GM23338 (cell line): ENCODE data around the gene MRPS15. TPM values are rescaled to one million over a fixed set of nuclear protein-coding genes. Genes with fewer than 3 reads are reported as not detected.

ENCODE experiments used
- ATAC-seq: fragments of 200-7000 bp; cut with Tn5 transposase; 3 replicates; pipeline ENCODE4 v1.9.1; 2020
- DNase-seq: peaks from one replicate; pipeline ENCODE4 v3.0.0-alpha.2; 2015; ENCODE audit warnings: low spot score
- H2AFZ ChIP-seq: fragments of 200-600 bp; sonication (generic); 2 replicates; pipeline ENCODE4 v1.8.0; 2016; ENCODE audit warnings: antibody characterized with exemption, mild to moderate bottlenecking, moderate library complexity
- H3F3A ChIP-seq: fragments of 200-600 bp; sonication (generic); replicated peaks from 2 replicates; pipeline ENCODE4 v1.8.0; 2017; ENCODE audit warnings: antibody characterized with exemption, mixed run types, low read depth
- H3K27ac ChIP-seq: fragments of 200-600 bp; sonication (generic); 2 replicates; pipeline ENCODE4 v1.6.1; 2016; ENCODE audit warnings: low read depth
- H3K27me3 ChIP-seq: fragments of 200-600 bp; sonication (generic); 2 replicates; pipeline ENCODE4 v1.8.0; 2016; ENCODE audit warnings: mild to moderate bottlenecking, mixed run types, moderate library complexity; ENCODE audit not compliant: insufficient read depth
- H3K36me3 ChIP-seq: fragments of 200-600 bp; sonication (generic); 2 replicates; pipeline ENCODE4 v1.8.0; 2016; ENCODE audit warnings: mild to moderate bottlenecking; ENCODE audit not compliant: insufficient read depth
- H3K4me1 ChIP-seq: fragments of 200-600 bp; sonication (generic); 2 replicates; pipeline ENCODE4 v1.8.0; 2016; ENCODE audit warnings: mild to moderate bottlenecking, moderate library complexity; ENCODE audit not compliant: insufficient read depth
- H3K4me2 ChIP-seq: fragments of 200-600 bp; sonication (generic); 2 replicates; pipeline ENCODE4 v1.7.1; 2017; ENCODE audit warnings: mixed run types
- H3K4me3 ChIP-seq: fragments of 200-600 bp; sonication (generic); 2 replicates; pipeline ENCODE4 v1.6.1; 2016; ENCODE audit warnings: mixed run types
- H3K79me2 ChIP-seq: fragments of 200-600 bp; sonication (generic); replicated peaks from 2 replicates; pipeline ENCODE4 v1.8.0; 2017; ENCODE audit warnings: mild to moderate bottlenecking; ENCODE audit not compliant: insufficient read depth
- H3K9me2 ChIP-seq: fragments of 200-600 bp; sonication (generic); 2 replicates; pipeline ENCODE4 v1.8.0; 2017; ENCODE audit not compliant: insufficient read depth
- H4K20me1 ChIP-seq: fragments of 200-600 bp; sonication (generic); replicated peaks from 2 replicates; pipeline ENCODE4 v1.8.0; 2017; ENCODE audit warnings: mild to moderate bottlenecking; ENCODE audit not compliant: insufficient read depth
- H3K27ac Mint-ChIP-seq: 2 replicates; pipeline ENCODE4 v1.8.0; 2020; ENCODE audit warnings: inconsistent platforms, mild to moderate bottlenecking, moderate library complexity, mixed read lengths
- H3K27me3 Mint-ChIP-seq: 3 replicates; pipeline ENCODE4 v1.8.0; 2022; ENCODE audit warnings: low read depth, mild to moderate bottlenecking, moderate library complexity, mixed read lengths, inconsistent platforms; ENCODE audit not compliant: insufficient read depth, poor library complexity
- H3K36me3 Mint-ChIP-seq: 3 replicates; pipeline ENCODE4 v1.8.0; 2021; ENCODE audit warnings: low read depth, mild to moderate bottlenecking, inconsistent platforms, moderate library complexity, mixed read lengths
- H3K4me1 Mint-ChIP-seq: 3 replicates; pipeline ENCODE4 v1.8.0; 2020; ENCODE audit warnings: mild to moderate bottlenecking, inconsistent platforms, mixed read lengths
- H3K4me3 Mint-ChIP-seq: 3 replicates; pipeline ENCODE4 v1.8.0; 2021; ENCODE audit warnings: moderate library complexity, mild to moderate bottlenecking, inconsistent platforms, mixed read lengths
- H3K9me3 Mint-ChIP-seq: 3 replicates; pipeline ENCODE4 v1.8.0; 2020; ENCODE audit warnings: moderate library complexity, mild to moderate bottlenecking, inconsistent platforms, mixed read lengths
- CTCF ChIP-seq, 2 experiments: fragments of 200-600 bp in 1 of 2; sonication (generic) in 1 of 2; conservative IDR thresholded peaks; 2 replicates each; pipeline versions ENCODE4 v1.5.1 to v1.6.1; 2016 to 2017; ENCODE audit warnings: antibody characterized with exemption in 2 of 2, low read depth in 2 of 2, mild to moderate bottlenecking in 2 of 2, moderate library complexity in 1 of 2
- ETS1 ChIP-seq: IDR thresholded peaks from 2 replicates; pipeline ENCODE4 v1.6.1; 2016; ENCODE audit warnings: antibody characterized with exemption
- EZH2 ChIP-seq: fragments of 200-600 bp; sonication (generic); IDR thresholded peaks from one replicate; pipeline ENCODE4 v1.8.0; 2017; ENCODE audit warnings: antibody characterized with exemption, mild to moderate bottlenecking, low read depth; ENCODE audit not compliant: unreplicated experiment
- JUNB ChIP-seq: IDR thresholded peaks from one replicate; pipeline ENCODE4 v1.6.1; 2016; ENCODE audit warnings: antibody characterized with exemption; ENCODE audit not compliant: unreplicated experiment
- NANOG ChIP-seq: IDR thresholded peaks from 2 replicates; pipeline ENCODE4 v1.6.1; 2016; ENCODE audit warnings: antibody characterized with exemption, borderline replicate concordance
- POLR2AphosphoS5 ChIP-seq: IDR thresholded peaks from 2 replicates; pipeline ENCODE4 v1.6.1; 2016; ENCODE audit warnings: antibody characterized with exemption, low read depth
- STAT1 ChIP-seq: IDR thresholded peaks from one replicate; pipeline ENCODE4 v1.6.1; 2016; ENCODE audit warnings: antibody characterized with exemption; ENCODE audit not compliant: unreplicated experiment
- polyA plus RNA-seq: library from polyadenylated mRNA; unstranded; fragments of >200 nt; fragmentation: Nextera tagmentation; extraction: Ambion mirVana; gene quantifications from 2 replicates; pipeline ENCODE4 v1.2.1, GENCODE V29; 2016
- total RNA-seq: library from RNA; depleted of rRNA; stranded (reverse); fragments of >200 nt; shearing (Covaris generic); gene quantifications from 2 replicates; pipeline ENCODE4 v1.2.3, GENCODE V29; 2014
- TF ChIP-seq, protein P1 (sequence below): IDR thresholded peaks from one replicate; pipeline ENCODE4 v1.6.1; 2018; ENCODE audit warnings: antibody characterized with exemption; ENCODE audit not compliant: unreplicated experiment

Gene MRPS15
- total and polyA plus RNA-seq, 2 experiments from 2014 or later: 105 to 311 TPM

DNA sequence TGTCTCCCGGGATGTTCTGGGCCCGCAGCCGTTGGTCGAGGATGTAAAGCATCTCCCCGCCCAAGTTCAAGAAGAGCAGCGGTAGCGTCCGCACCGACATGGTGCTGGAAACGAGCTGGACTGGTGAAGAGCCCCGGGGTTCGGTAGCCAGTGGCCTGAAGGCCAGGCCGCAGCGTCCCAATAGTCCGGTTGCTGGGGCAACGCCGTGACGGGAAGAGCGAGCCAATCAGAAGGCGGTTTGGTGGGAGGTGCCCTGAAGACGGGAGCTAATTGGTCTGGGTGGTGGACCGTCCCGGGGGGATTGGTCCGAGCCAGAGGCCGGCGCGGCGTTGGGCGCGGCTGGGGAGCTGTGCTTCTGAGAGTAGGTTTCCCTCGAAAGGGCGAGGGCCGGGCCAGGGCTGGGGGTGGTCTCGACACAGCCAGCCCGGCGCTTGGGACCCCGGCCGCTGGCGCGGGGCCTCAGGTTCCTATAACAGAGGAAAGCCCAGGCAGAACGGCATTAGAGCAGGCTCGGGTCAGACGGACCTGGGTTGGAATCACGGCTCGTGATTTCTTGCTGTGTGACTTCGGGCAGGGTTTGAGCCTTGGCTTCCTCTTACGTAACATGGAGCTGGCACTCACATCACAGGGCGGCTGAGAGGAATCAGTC is 13.8 kb downstream of the MRPS15 start, which contains the start of gene OSCP1:
TSS of gene OSCP1 (minus strand) at position 182 of the 649 bp plus-strand sequence. CDS start at position 100, 82 bp downstream.
- DNase-seq: peak; percentile 97
- Mint-ChIP-seq H3K9me3 (no peaks in the 10 kb centered on the region), H3K4me3 (peak within 1 kb of the TSS; percentile 81), H3K27ac (peak within 1 kb of the TSS; percentile 63), H3K27me3 (peaks cover 11% of the 10 kb centered on the region), H3K4me1 (peaks cover 17% of the 10 kb centered on the region), H3K36me3 (peaks cover 10% of the 10 kb centered on the region)
- Histone ChIP-seq H3K27ac (peak within 1 kb of the TSS; percentile 80), H3K27me3 (no peaks in the 10 kb centered on the region), H3F3A (no peaks in the 10 kb centered on the region), H4K20me1 (no peaks in the 10 kb centered on the region; the same call in 1 of the 2 replicates), H3K36me3 (peaks cover 4% of the 10 kb centered on the region; the same call in 1 of the 2 replicates), H3K79me2 (no peaks in the 10 kb centered on the region), H3K9me2 (no peaks in the 10 kb centered on the region), H3K4me1 (no peaks in the 10 kb centered on the region; the same call in 1 of the 2 replicates), H3K4me3 (peak within 1 kb of the TSS; percentile 58), H3K4me2 (peak within 1 kb of the TSS; percentile 85), H2AFZ (peak within 1 kb of the TSS; percentile 96)
- peak; percentile 80 for TF ChIP-seq POLR2AphosphoS5
- TF ChIP-seq NANOG: no peak
- ATAC-seq: peak; percentile 97

DNA sequence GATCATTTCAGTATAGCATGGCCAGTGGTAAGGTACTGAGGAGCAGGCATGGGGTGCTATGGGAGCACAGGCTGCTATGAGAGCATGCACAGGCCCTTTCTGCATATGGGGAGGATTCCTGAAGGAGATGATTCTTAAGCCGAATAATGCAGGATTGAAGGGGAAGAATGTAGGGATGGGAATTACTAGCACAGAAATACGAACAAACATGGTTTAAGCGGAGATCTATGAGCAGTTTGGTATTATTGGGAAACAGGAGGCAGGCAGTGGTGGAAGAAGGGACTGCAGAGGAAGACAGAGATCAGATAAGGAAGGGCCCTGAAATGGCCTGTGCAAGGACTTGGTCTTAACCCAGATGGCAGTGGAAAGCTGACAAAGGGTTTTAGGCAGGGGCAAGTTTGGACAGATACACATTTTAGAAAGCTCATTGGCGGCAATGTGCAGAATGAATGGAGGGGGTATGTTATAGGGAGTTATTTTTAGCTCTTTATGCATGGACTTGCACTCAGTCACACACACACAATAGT is 15.6 kb downstream of the MRPS15 start:
- no peak overlapping the region for H3K27ac Mint-ChIP-seq
- H2AFZ ChIP-seq: no peak overlapping the region
- no peaks in the 10 kb centered on the region for H3K79me2 ChIP-seq
- no peaks in the 10 kb centered on the region for H4K20me1 ChIP-seq
- no peak for DNase-seq
- H3K9me3 Mint-ChIP-seq: no peaks in the 10 kb centered on the region
- no peaks in the 10 kb centered on the region for H3F3A ChIP-seq
- peaks cover 17% of the 10 kb centered on the region for H3K4me1 Mint-ChIP-seq
- ATAC-seq: no peak
- H3K4me1 ChIP-seq: no peaks in the 10 kb centered on the region; the same call in 1 of the 2 replicates
- H3K36me3 Mint-ChIP-seq: no peaks in the 10 kb centered on the region; the same call in 2 of the 3 replicates
- H3K27me3 ChIP-seq: no peaks in the 10 kb centered on the region
- H3K27ac ChIP-seq: no peak overlapping the region
- no peaks in the 10 kb centered on the region for H3K36me3 ChIP-seq
- no peak overlapping the region for H3K4me3 Mint-ChIP-seq
- peaks cover 11% of the 10 kb centered on the region for H3K27me3 Mint-ChIP-seq
- no peak overlapping the region for H3K4me3 ChIP-seq
- H3K9me2 ChIP-seq: no peaks in the 10 kb centered on the region
- H3K4me2 ChIP-seq: no peak overlapping the region
- TF ChIP-seq, protein P1, sequence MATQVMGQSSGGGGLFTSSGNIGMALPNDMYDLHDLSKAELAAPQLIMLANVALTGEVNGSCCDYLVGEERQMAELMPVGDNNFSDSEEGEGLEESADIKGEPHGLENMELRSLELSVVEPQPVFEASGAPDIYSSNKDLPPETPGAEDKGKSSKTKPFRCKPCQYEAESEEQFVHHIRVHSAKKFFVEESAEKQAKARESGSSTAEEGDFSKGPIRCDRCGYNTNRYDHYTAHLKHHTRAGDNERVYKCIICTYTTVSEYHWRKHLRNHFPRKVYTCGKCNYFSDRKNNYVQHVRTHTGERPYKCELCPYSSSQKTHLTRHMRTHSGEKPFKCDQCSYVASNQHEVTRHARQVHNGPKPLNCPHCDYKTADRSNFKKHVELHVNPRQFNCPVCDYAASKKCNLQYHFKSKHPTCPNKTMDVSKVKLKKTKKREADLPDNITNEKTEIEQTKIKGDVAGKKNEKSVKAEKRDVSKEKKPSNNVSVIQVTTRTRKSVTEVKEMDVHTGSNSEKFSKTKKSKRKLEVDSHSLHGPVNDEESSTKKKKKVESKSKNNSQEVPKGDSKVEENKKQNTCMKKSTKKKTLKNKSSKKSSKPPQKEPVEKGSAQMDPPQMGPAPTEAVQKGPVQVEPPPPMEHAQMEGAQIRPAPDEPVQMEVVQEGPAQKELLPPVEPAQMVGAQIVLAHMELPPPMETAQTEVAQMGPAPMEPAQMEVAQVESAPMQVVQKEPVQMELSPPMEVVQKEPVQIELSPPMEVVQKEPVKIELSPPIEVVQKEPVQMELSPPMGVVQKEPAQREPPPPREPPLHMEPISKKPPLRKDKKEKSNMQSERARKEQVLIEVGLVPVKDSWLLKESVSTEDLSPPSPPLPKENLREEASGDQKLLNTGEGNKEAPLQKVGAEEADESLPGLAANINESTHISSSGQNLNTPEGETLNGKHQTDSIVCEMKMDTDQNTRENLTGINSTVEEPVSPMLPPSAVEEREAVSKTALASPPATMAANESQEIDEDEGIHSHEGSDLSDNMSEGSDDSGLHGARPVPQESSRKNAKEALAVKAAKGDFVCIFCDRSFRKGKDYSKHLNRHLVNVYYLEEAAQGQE: no peak
- no peak for TF ChIP-seq ETS1
- no peak for TF ChIP-seq STAT1
- no peak for TF ChIP-seq JUNB
- no peak for TF ChIP-seq CTCF (conservative IDR thresholded peaks at IDR 0.05; ENCODE audit: low read depth in 2 of 2)
- no peak for TF ChIP-seq EZH2
